PC-9 (cell line): Measurements from ENCODE around the gene HSFY1. TPM values are rescaled to one million over a fixed set of nuclear protein-coding genes. Genes with fewer than 3 reads are reported as not detected.
"Not testable (repeated sequence)": the region's sequence is repeated elsewhere in the genome, so short reads cannot be mapped to it uniquely, and the experiment has no call there.

Experiments used
- Bru-seq: library from RNA; stranded (reverse); fragments of 400-500 nt; gene quantifications from one replicate; lab custom pipeline; 2021; lab: Mats Ljungman, UMichigan
- BruChase-seq, 2 experiments: library from RNA; stranded (reverse); fragments of 400-500 nt; gene quantifications; one replicate each; lab custom pipeline; 2021; lab: Mats Ljungman, UMichigan
- BruUV-seq: library from RNA; stranded (reverse); fragments of 400-500 nt; replicated peaks from 2 replicates; lab custom pipeline; 2021; lab: Mats Ljungman, UMichigan
- CTCF ChIA-PET: fragments of 300-600 bp; sonication (Branson Sonifier 250); formaldehyde crosslinking; loops from one replicate; lab custom pipeline; 2022; ENCODE audit warnings: antibody characterized with exemption; lab: Charles Lee
- POLR2A ChIA-PET: fragments of 300-600 bp; sonication (Branson Sonifier 250); formaldehyde crosslinking; loops from one replicate; lab custom pipeline; 2022; ENCODE audit warnings: antibody characterized with exemption; ENCODE audit not compliant: unreplicated experiment; lab: Charles Lee
- DNase-seq, 2 experiments: peaks; one replicate each; pipeline versions ENCODE4 v3.0.0 to v3.0.0-alpha.2; 2015 to 2022; ENCODE audit warnings: mixed read lengths in 1 of 2
- H2AFZ ChIP-seq: fragments of 200-600 bp; sonication (generic); 2 replicates; pipeline ENCODE4 v1.8.1; 2017; ENCODE audit warnings: antibody characterized with exemption
- H3F3A ChIP-seq: fragments of 200-600 bp; sonication (generic); 2 replicates; pipeline ENCODE4 v1.8.1; 2017; ENCODE audit warnings: antibody characterized with exemption, mild to moderate bottlenecking, low read depth; ENCODE audit not compliant: insufficient read depth
- H3K27ac ChIP-seq: fragments of 200-600 bp; sonication (generic); 2 replicates; pipeline ENCODE4 v1.6.1; 2016; ENCODE audit warnings: mixed run types
- H3K27me3 ChIP-seq: fragments of 200-600 bp; sonication (generic); 2 replicates; pipeline ENCODE4 v1.6.1; 2016; ENCODE audit warnings: low read depth, mixed run types; ENCODE audit not compliant: insufficient read depth
- H3K36me3 ChIP-seq: fragments of 200-600 bp; sonication (generic); 2 replicates; pipeline ENCODE4 v1.6.1; 2016; ENCODE audit warnings: low read depth, mixed run types
- H3K4me1 ChIP-seq: fragments of 200-600 bp; sonication (generic); replicated peaks from 2 replicates; pipeline ENCODE4 v1.6.1; 2016; ENCODE audit warnings: mixed run types; ENCODE audit not compliant: insufficient read depth
- H3K4me2 ChIP-seq: fragments of 200-600 bp; sonication (generic); 2 replicates; pipeline ENCODE4 v1.6.1; 2017; ENCODE audit warnings: mixed run types
- H3K4me3 ChIP-seq: fragments of 200-600 bp; sonication (generic); 2 replicates; pipeline ENCODE4 v1.6.1; 2016; ENCODE audit warnings: mixed run types
- H3K79me2 ChIP-seq: fragments of 200-600 bp; sonication (generic); 2 replicates; pipeline ENCODE4 v1.6.1; 2017; ENCODE audit warnings: low read depth, mixed run types
- H3K9me2 ChIP-seq: fragments of 200-600 bp; sonication (generic); 2 replicates; pipeline ENCODE4 v1.8.1; 2017; ENCODE audit warnings: mild to moderate bottlenecking; ENCODE audit not compliant: insufficient read depth
- H3K9me3 ChIP-seq: fragments of 200-600 bp; sonication (generic); 2 replicates; pipeline ENCODE4 v1.8.1; 2016; ENCODE audit warnings: low read depth; ENCODE audit not compliant: insufficient read depth
- H4K20me1 ChIP-seq: fragments of 200-600 bp; sonication (generic); 2 replicates; pipeline ENCODE4 v1.8.1; 2017; ENCODE audit not compliant: insufficient read depth
- intact Hi-C: fragments of 100-400 bp; cut with micrococcal nuclease; formaldehyde crosslinking; loops from one replicate; pipeline ENCODE4 v1.10.0; 2022; ENCODE audit not compliant: unreplicated experiment
- long read RNA-seq: library from polyadenylated mRNA; stranded (forward); transcript quantifications from one replicate; pipeline ENCODE4 v2.0.0, GENCODE V29; 2022
- total RNA-seq: library from RNA; stranded (reverse); gene quantifications from 2 replicates; pipeline ENCODE4 v1.2.3, GENCODE V29; 2021

The HSFY1 gene, protein sequence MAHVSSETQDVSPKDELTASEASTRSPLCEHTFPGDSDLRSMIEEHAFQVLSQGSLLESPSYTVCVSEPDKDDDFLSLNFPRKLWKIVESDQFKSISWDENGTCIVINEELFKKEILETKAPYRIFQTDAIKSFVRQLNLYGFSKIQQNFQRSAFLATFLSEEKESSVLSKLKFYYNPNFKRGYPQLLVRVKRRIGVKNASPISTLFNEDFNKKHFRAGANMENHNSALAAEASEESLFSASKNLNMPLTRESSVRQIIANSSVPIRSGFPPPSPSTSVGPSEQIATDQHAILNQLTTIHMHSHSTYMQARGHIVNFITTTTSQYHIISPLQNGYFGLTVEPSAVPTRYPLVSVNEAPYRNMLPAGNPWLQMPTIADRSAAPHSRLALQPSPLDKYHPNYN
- total RNA-seq, result not detected in 2 replicates
- Bru-seq, nascent RNA, result not detected
- not detected for BruChase-seq, experiment 1, labeled RNA remaining after a 2-hour chase
- not detected for BruChase-seq, experiment 2, labeled RNA remaining after a 6-hour chase
- long read RNA-seq, result 0 reads

DNA sequence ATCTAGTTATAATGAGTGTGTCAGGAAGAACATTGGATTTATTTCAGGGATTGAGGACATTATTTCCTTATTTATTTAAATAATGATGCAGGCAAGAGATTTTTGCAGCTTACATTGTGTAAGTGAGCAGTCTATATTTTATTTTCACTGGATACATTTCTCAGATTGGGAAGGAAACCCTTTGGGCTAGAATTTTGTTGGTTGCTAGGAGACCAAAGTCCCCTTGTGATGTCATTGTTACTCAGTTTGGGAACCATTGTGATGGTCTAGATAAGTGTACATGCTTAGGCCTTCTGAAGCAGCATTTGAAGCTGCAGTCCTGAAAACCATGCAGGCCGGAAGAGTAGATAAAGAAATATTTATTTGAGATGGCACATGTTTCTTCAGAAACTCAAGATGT, at the start of gene HSFY1:
Gene HSFY1 (plus strand): TSS at position 301 of the 400 bp plus-strand sequence. CDS start 68 bp downstream, at position 369.
- CTCF ChIA-PET, H3K79me2 ChIP-seq, H3K4me2 ChIP-seq, H3K27ac ChIP-seq, BruUV-seq, intact Hi-C loops, H4K20me1 ChIP-seq, H3K36me3 ChIP-seq, DNase-seq, H3K9me3 ChIP-seq, POLR2A ChIA-PET, H3K27me3 ChIP-seq, H3F3A ChIP-seq, H2AFZ ChIP-seq, H3K9me2 ChIP-seq, H3K4me3 ChIP-seq, H3K4me1 ChIP-seq: not testable (repeated sequence)

DNA sequence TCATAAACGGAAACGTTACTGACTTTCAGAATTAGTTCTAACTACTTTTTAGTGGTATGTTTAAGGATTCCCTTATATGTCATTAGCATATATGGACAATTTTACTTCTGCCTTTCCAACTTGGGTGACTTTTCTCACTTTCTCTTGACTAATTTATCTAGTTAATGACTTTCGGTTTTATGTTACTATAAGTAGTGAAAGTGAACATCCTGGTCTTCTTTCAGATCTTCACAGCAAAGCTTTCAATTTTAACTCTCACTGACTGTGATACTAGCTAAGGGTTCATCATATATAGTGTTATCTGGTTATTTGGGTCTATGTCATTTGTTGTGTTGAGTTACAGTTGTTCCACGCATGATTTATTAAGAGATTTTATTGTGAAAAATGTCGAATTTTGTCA, 42.3 kb upstream of the HSFY1 start:
- intact Hi-C loops, H3K36me3 ChIP-seq, H3K27me3 ChIP-seq, H3K4me1 ChIP-seq, H3K4me3 ChIP-seq, H3K9me2 ChIP-seq, H3K9me3 ChIP-seq, POLR2A ChIA-PET, H4K20me1 ChIP-seq, CTCF ChIA-PET, H2AFZ ChIP-seq, H3K27ac ChIP-seq, H3F3A ChIP-seq, BruUV-seq, DNase-seq, H3K4me2 ChIP-seq, H3K79me2 ChIP-seq: not testable (repeated sequence)

DNA sequence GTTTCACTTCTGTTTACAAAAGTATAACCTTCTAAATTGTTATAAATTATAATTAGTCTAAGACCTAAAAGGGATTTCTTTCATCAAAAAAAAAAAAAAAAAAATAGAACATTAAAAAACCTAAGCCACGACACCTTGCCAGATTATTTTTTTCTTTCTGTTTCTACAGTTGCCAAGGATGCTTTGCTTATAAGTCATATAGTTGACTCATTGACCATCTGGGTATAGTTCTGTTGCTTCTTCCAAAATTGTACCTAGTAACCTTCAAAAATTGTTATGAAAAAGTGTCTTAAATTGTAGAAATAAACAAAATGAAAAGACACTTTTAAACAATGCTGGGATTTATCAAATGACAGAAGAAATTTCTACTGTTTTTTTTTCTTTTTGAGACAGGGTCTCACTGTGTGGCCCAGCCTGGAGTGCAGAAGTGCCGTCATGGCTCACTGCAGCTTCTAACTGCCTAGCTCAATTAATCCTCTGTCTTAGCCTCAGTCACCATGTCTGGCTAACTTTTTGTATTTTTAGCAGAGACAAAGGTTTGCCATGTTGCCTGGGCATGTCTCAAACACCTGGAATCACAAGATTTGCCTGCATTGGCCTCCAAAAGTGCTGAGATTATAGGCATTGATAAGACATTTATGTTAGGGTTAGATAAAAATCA, 15.4 kb upstream of the HSFY1 start:
- H3K9me2 ChIP-seq, H3K4me2 ChIP-seq, H3K27me3 ChIP-seq, CTCF ChIA-PET, DNase-seq, H3K4me3 ChIP-seq, H3K9me3 ChIP-seq, H3K79me2 ChIP-seq, H2AFZ ChIP-seq, BruUV-seq, H3K27ac ChIP-seq, H3K36me3 ChIP-seq, POLR2A ChIA-PET, H4K20me1 ChIP-seq, H3F3A ChIP-seq, intact Hi-C loops, H3K4me1 ChIP-seq: not testable (repeated sequence)

DNA sequence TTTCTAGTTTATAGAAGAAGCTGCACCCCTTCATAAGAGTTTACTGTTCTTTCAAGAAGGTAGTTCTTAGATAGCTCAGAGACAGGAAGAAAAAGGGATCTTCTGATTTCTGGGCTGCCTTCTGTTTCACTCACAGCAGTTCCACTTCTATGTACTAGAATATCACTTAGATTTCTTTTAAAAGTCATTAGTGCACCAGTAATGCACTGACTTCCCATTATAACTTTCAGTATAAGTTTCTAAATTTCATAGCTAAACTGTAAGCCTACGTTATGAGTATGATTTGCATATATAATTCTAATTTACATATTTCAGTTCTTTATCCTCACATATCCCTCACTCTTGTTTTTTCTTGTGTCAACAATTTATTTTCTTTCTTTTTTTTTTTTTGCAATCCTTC, 7.6 kb upstream of the HSFY1 start:
- H3F3A ChIP-seq, DNase-seq, intact Hi-C loops, H3K79me2 ChIP-seq, H3K27ac ChIP-seq, H2AFZ ChIP-seq, H3K4me2 ChIP-seq, H3K4me1 ChIP-seq, BruUV-seq, H4K20me1 ChIP-seq, H3K9me3 ChIP-seq, POLR2A ChIA-PET, H3K36me3 ChIP-seq, H3K27me3 ChIP-seq, H3K4me3 ChIP-seq, H3K9me2 ChIP-seq, CTCF ChIA-PET: not testable (repeated sequence)

DNA sequence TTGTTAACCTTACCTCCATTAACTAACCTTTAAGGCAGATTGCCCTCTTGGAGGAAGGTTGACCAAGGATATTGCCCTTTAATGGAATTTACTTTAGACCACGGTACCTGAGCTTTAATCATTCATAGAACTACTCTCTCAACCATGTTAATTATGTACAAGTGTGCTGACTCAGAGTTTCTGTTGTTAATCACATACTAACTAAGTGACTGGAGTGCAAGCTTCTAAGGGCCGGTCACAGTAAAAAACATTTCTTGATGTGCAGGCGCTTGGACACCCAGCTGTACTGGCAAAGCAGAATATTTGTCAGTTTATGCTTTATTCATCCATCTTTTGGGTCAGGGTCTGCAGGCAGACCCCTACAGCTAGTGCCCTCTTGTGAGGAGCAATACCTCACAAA, 6.6 kb downstream of the HSFY1 start:
- H3K9me3 ChIP-seq, CTCF ChIA-PET, H3K4me1 ChIP-seq, H3K79me2 ChIP-seq, H3K27me3 ChIP-seq, intact Hi-C loops, BruUV-seq, H3F3A ChIP-seq, H3K4me2 ChIP-seq, POLR2A ChIA-PET, H2AFZ ChIP-seq, H3K9me2 ChIP-seq, H3K27ac ChIP-seq, H4K20me1 ChIP-seq, DNase-seq, H3K36me3 ChIP-seq, H3K4me3 ChIP-seq: not testable (repeated sequence)

DNA sequence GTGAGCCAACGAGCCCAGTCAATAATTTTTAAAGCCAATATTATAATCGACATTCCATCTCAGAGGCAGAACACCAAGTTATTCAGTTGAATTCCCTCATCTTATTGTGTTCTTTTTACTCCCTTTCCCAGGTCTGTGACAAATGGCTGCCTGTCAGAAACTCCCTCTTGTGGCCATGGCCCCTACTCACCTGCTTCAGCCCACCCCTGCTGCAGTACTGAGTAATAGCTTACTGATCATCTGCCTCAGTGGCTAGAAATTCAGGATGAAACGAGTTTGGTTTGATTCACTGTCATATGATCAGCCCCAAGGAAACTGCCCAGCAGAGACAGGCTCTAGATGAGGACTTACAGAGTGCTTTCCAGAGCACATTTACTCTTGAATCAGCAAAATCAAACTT, 19.4 kb downstream of the HSFY1 start:
- H4K20me1 ChIP-seq, BruUV-seq, H3K4me2 ChIP-seq, H3F3A ChIP-seq, H3K79me2 ChIP-seq, CTCF ChIA-PET, H2AFZ ChIP-seq, intact Hi-C loops, H3K27ac ChIP-seq, POLR2A ChIA-PET, H3K27me3 ChIP-seq, H3K9me2 ChIP-seq, H3K36me3 ChIP-seq, H3K9me3 ChIP-seq, DNase-seq, H3K4me3 ChIP-seq, H3K4me1 ChIP-seq: not testable (repeated sequence)
